Cardiac muscle cell (in vitro differentiated cells and primary cell): ENCODE measurements around the gene COL15A1. TPM values are rescaled to one million over a fixed set of nuclear protein-coding genes. Genes with fewer than 3 reads are reported as not detected.

Experiments
- DNase-seq, 2 donors: peaks; one replicate each; pipeline versions ENCODE4 v3.0.0 to v3.0.0-alpha.2; 2010 to 2017; ENCODE audit warnings: low read depth in 1 of 2, low spot score in 1 of 2
- H3K27ac ChIP-seq: fragments of 200-600 bp; sonication (generic); 2 replicates; pipeline ENCODE4 v1.5.1; 2016
- H3K27me3 ChIP-seq: fragments of 200-600 bp; sonication (generic); 2 replicates; pipeline ENCODE4 v1.6.0; 2016; ENCODE audit warnings: control low read depth
- H3K36me3 ChIP-seq: fragments of 200-600 bp; sonication (generic); 2 replicates; pipeline ENCODE4 v1.5.1; 2016; ENCODE audit warnings: control low read depth
- H3K4me1 ChIP-seq: fragments of 200-600 bp; sonication (generic); 2 replicates; pipeline ENCODE4 v1.8.1; 2017; ENCODE audit warnings: low read depth, mild to moderate bottlenecking, mixed run types
- H3K4me3 ChIP-seq: fragments of 200-600 bp; sonication (generic); 2 replicates; pipeline ENCODE4 v1.5.1; 2016; ENCODE audit warnings: mild to moderate bottlenecking
- H3K9me3 ChIP-seq: fragments of 200-600 bp; sonication (generic); 2 replicates; pipeline ENCODE4 v1.5.1; 2017; ENCODE audit warnings: low read depth, mild to moderate bottlenecking, control low read depth
- polyA plus RNA-seq: library from polyadenylated mRNA; unstranded; fragments of >200 nt; fragmentation: Nextera tagmentation; extraction: Ambion mirVana; gene quantifications from 2 replicates; pipeline ENCODE4 v1.2.1, GENCODE V29; 2016
- total RNA-seq: library from RNA; depleted of rRNA; stranded (reverse); fragments of >200 nt; gene quantifications from 2 replicates; pipeline ENCODE4 v1.2.3, GENCODE V29; 2016
- TF ChIP-seq, protein P1 (sequence below): IDR thresholded peaks from 2 replicates; pipeline ENCODE4 v1.5.1; 2012; ENCODE audit warnings: low read depth, mild to moderate bottlenecking, low read length

Gene COL15A1
- total and polyA plus RNA-seq, 2 experiments from 2014 or later = 0.74 to 1.3 TPM

DNA sequence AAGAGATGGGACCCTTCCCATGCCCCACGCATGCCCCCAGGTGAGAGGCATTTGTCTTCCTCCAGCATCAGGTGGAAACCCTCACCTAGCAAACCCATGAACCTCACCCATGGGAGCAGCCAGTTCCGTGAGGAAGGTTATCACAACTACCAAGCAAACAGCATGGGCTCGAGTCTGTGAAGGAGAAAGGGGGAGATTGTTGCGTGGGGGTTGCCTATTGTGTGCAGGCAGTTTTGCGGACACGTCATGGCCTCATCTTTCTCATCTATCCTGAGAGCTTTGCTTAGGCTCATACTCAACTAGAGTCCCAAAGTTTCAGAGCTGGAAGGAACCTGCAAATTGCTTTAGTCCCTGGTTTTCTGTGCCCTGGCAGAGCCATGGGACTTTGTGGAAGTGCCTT, 87.6 kb downstream of the COL15A1 start:
- H3K4me1 ChIP-seq = no peaks in the 10 kb centered on the region
- no peaks in the 10 kb centered on the region for H3K9me3 ChIP-seq
- no peaks in the 10 kb centered on the region for H3K27me3 ChIP-seq
- no peaks in the 10 kb centered on the region for H3K36me3 ChIP-seq
- no peak overlapping the region for H3K4me3 ChIP-seq
- no peak overlapping the region for H3K27ac ChIP-seq
- TF ChIP-seq, protein P1, sequence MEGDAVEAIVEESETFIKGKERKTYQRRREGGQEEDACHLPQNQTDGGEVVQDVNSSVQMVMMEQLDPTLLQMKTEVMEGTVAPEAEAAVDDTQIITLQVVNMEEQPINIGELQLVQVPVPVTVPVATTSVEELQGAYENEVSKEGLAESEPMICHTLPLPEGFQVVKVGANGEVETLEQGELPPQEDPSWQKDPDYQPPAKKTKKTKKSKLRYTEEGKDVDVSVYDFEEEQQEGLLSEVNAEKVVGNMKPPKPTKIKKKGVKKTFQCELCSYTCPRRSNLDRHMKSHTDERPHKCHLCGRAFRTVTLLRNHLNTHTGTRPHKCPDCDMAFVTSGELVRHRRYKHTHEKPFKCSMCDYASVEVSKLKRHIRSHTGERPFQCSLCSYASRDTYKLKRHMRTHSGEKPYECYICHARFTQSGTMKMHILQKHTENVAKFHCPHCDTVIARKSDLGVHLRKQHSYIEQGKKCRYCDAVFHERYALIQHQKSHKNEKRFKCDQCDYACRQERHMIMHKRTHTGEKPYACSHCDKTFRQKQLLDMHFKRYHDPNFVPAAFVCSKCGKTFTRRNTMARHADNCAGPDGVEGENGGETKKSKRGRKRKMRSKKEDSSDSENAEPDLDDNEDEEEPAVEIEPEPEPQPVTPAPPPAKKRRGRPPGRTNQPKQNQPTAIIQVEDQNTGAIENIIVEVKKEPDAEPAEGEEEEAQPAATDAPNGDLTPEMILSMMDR = no peak
- DNase-seq = no peak

DNA sequence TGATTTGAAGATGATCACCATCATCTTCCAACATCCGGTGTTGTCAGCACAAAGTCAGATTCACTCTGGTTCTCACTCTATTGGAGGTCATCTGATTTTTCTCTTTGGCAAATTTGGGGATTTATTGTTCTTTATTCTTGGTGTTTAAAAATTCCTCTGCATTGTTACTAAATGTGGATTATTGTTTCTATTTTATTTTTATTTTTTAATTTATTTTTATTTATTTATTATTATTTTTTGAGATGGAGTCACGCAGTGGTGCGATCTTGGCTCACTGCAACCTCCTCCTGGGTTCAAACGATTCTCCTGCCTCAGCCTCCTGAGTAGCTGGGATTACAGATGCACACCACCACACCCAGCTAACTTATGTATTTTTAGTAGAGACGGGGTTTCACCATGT, 88.3 kb downstream of the COL15A1 start:
- H3K27ac ChIP-seq = no peak overlapping the region
- H3K4me3 ChIP-seq = no peak overlapping the region
- no peak for DNase-seq
- no peaks in the 10 kb centered on the region for H3K4me1 ChIP-seq
- H3K36me3 ChIP-seq = no peaks in the 10 kb centered on the region
- no peaks in the 10 kb centered on the region for H3K27me3 ChIP-seq
- TF ChIP-seq, protein P1 = no peak
- H3K9me3 ChIP-seq = no peaks in the 10 kb centered on the region

DNA sequence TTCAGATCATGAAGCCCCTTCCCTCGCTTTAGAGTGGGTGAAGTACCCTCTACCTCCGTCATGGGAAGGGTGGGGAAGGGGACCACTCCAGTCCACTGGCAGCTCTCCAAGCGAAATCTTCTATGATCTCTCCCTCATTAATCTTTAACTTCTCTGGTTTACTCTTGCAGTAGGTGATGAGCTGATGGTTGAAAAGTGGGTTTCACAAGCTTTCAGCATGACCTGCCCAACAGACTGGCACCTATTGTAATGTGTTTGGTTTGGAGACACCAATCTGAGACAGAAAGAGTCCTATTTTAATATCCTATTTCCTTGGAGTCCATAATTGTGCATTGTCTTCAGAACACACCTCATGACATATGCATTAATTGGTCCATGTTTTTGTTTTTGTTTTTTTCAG, 90.4 kb downstream of the COL15A1 start:
- Histone ChIP-seq H3K27me3 (no peaks in the 10 kb centered on the region), H3K36me3 (no peaks in the 10 kb centered on the region), H3K9me3 (no peaks in the 10 kb centered on the region), H3K27ac (no peak overlapping the region), H3K4me3 (no peak overlapping the region), H3K4me1 (no peaks in the 10 kb centered on the region)
- no peak for DNase-seq
- TF ChIP-seq, protein P1 = no peak

DNA sequence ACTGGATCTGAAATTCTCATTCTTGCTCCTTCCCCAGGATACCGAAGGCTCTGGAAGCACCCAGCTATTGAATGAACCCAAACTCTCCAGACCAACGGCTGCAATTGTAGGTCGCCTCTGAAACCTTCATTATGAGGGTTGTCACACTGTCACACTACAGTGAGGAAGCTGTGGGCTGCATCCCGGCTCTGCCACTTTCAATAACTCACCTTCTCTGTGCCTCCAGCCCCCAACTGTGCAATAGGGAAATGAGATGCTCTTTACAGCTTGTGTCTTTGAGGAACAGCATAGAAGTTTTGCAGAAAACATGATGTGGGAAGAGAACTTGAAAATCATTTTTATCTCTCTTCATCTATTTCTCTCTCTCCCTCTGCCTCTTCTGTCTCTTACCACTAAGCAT, 91.6 kb downstream of the COL15A1 start:
- Histone ChIP-seq H3K36me3 (no peaks in the 10 kb centered on the region), H3K4me3 (no peak overlapping the region)

DNA sequence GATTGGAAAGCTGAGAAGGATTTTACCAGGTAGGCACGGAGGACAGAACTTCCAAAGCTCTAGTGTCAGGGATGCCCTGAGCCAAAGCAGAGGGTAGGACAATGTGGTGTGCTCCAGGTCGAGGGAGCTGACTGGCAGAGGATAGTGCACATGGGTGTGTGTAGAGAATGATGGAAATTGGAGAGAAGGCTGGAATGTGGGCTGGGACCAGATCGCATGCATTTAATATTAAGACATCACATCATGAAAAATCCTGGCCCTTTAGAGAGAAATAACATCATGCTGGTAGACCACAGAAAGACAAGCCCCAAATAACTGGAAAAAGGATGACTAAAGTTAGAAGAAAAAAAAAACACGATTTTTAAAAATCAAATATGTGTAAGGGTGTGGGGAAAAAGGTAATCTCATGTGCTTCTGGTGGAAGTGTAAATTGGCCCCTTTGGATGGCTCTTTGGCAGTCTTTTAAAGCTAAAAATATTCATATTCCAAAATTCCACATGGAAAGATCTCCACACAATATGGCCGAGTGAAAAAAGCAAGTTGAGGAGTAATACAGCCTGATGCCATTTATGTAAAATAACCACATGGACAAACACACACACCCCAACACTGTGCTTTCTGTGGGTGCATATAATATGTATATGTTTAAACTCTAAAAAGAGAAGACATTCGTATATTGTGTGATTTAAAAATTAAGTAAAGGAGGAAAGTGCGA, 94.2 kb downstream of the COL15A1 start:
- Histone ChIP-seq H3K4me3 (no peak overlapping the region), H3K27me3 (no peaks in the 10 kb centered on the region), H3K27ac (no peak overlapping the region), H3K4me1 (no peaks in the 10 kb centered on the region), H3K36me3 (no peaks in the 10 kb centered on the region), H3K9me3 (no peaks in the 10 kb centered on the region)
- DNase-seq = no peak
- TF ChIP-seq, protein P1 = no peak

More for the DNA sequence above, 91.6 kb downstream of the COL15A1 start:
- no peaks in the 10 kb centered on the region for H3K4me1 ChIP-seq
- H3K27me3 ChIP-seq = no peaks in the 10 kb centered on the region
- no peak for DNase-seq
- H3K27ac ChIP-seq = no peak overlapping the region
- no peaks in the 10 kb centered on the region for H3K9me3 ChIP-seq
- TF ChIP-seq, protein P1 = no peak

DNA sequence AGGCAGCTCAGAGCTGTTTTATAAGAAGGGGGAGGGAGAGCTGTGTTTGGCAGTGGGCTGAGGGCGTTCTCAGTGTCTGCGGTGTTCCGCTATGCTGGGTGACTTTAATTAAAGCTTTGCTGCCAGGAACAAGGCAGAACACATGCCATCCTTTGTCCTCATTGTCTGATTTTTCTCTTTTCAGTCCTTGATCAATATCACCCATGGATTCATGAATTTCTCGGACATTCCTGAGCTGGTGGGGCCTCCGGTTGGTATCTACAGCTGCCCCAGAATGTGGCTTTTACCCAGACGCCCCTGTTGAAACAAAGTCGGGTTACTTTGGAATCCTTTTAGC, 94.7 kb downstream of the COL15A1 start:
- no peaks in the 10 kb centered on the region for H3K36me3 ChIP-seq
- H3K27ac ChIP-seq = no peak overlapping the region
- H3K4me3 ChIP-seq = no peak overlapping the region
- TF ChIP-seq, protein P1 = no peak
- no peaks in the 10 kb centered on the region for H3K27me3 ChIP-seq
- H3K4me1 ChIP-seq = no peaks in the 10 kb centered on the region
- DNase-seq = no peak
- H3K9me3 ChIP-seq = no peaks in the 10 kb centered on the region
